ENCODE data around the gene HLA-DPB1. TPM values are rescaled to one million over a fixed set of nuclear protein-coding genes. Genes with fewer than 3 reads are reported as not detected.
"Not testable (repeated sequence)": the region's sequence is repeated elsewhere in the genome, so short reads cannot be mapped to it uniquely, and the experiment has no call there.

The HLA-DPB1 gene
- 174 TPM for total RNA-seq

GRCh38 chr6:33075568-33076405 is at the start of gene HLA-DPB1:
TSS of gene HLA-DPB1 (plus strand) at chr6:33075990. CDS start at chr6:33076042, 52 bp downstream.
- DNase-seq (ENCODE audit: low spot score) = peak; percentile 52

GRCh38 chr6:33028220-33028849 is 47.5 kb upstream of the HLA-DPB1 start:
- no peak for DNase-seq (ENCODE audit: low spot score)

- peak; percentile 55 for DNase-seq (ENCODE audit: low spot score)
These were observed 46.2 kb upstream of the HLA-DPB1 start for GRCh38 chr6:33029328-33030184.

GRCh38 chr6:33030245-33030644 is 45.5 kb upstream of the HLA-DPB1 start:
- DNase-seq (ENCODE audit: low spot score) = no peak

- no peak for DNase-seq (ENCODE audit: low spot score)
These were observed 41.2 kb upstream of the HLA-DPB1 start for GRCh38 chr6:33034554-33034953.

GRCh38 chr6:33036535-33036934 is 39.3 kb upstream of the HLA-DPB1 start:
- no peak for DNase-seq (ENCODE audit: low spot score)

GRCh38 chr6:33040157-33040556 is 35.6 kb upstream of the HLA-DPB1 start:
- no peak for DNase-seq (ENCODE audit: low spot score)

- no peak for DNase-seq (ENCODE audit: low spot score)
These were observed 26.3 kb upstream of the HLA-DPB1 start for GRCh38 chr6:33049323-33050013.

GRCh38 chr6:33050014-33050810 is 25.6 kb upstream of the HLA-DPB1 start:
- DNase-seq (ENCODE audit: low spot score) = no peak

GRCh38 chr6:33052627-33053026 is 23.2 kb upstream of the HLA-DPB1 start:
- DNase-seq (ENCODE audit: low spot score) = no peak

GRCh38 chr6:33053230-33053629 is 22.6 kb upstream of the HLA-DPB1 start:
- DNase-seq (ENCODE audit: low spot score) = no peak

- DNase-seq (ENCODE audit: low spot score) = no peak
These were observed 18.3 kb upstream of the HLA-DPB1 start for GRCh38 chr6:33057222-33058150.

GRCh38 chr6:33061987-33062386 is 13.8 kb upstream of the HLA-DPB1 start:
- no peak for DNase-seq (ENCODE audit: low spot score)

GRCh38 chr6:33063435-33063834 is 12.4 kb upstream of the HLA-DPB1 start:
- DNase-seq (ENCODE audit: low spot score) = not testable (repeated sequence)

- no peak for DNase-seq (ENCODE audit: low spot score)
These were observed 11.1 kb upstream of the HLA-DPB1 start for GRCh38 chr6:33064723-33065122.

- no peak for DNase-seq (ENCODE audit: low spot score)
These were observed 10.5 kb upstream of the HLA-DPB1 start for GRCh38 chr6:33065312-33065711.

GRCh38 chr6:33066917-33067521 is 8.8 kb upstream of the HLA-DPB1 start:
- DNase-seq (ENCODE audit: low spot score) = no peak

GRCh38 chr6:33069021-33069738 is 6.6 kb upstream of the HLA-DPB1 start:
- DNase-seq (ENCODE audit: low spot score) = no peak

GRCh38 chr6:33070909-33071308 is 4.9 kb upstream of the HLA-DPB1 start:
- no peak for DNase-seq (ENCODE audit: low spot score)
